Muscle of arm (tissue), 12 donors: Measurements from ENCODE around the gene IPO7. TPM values are rescaled to one million over a fixed set of nuclear protein-coding genes. Genes with fewer than 3 reads are reported as not detected.

Experiments used
- DNase-seq: peaks from one replicate; pipeline ENCODE4 v3.0.0-alpha.2; 2013
- polyA plus RNA-seq, 12 donors: library from polyadenylated mRNA; unstranded; fragments of 120-200 nt; gene quantifications; one replicate each; pipeline ENCODE4 v1.2.1, GENCODE V29; 2013; ENCODE audit not compliant: insufficient read length in 12 of 12

The IPO7 gene
- polyA plus RNA-seq, 12 donors, result 64.5 to 120 (median 105) TPM; not detected in 1

DNA sequence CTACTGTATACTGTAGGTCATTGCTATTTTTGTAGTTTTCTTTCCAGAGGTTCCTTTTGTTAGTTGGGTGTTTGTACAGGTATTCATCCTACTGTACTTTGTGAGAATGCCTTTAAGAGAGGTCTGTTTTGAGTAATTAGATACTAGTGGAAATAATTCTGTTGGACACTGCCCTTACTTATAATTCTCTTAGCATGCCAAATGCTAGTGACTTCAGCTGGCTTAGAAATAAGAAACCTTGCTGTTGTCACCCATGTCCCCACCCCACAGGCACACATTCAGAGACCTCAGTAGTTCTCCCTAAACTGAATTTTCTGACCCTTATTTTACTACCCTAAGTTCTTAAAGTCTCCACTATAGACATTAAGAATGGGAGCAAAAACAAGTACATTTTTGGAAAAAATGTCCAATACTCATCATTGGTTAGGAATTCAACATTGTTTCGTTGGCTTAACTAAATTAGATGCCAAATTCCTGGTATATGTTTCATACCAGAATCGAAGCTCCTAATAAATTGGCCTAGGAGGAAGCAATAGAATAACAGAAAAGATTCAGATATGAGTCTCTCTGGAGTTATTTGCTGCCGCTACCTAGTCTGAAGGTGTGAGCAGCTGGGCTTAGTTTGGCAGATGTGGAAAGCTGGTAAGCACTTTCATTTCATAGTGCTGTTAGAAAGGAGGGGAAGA lies 104.8 kb downstream of the IPO7 start:
- no peak for DNase-seq

DNA sequence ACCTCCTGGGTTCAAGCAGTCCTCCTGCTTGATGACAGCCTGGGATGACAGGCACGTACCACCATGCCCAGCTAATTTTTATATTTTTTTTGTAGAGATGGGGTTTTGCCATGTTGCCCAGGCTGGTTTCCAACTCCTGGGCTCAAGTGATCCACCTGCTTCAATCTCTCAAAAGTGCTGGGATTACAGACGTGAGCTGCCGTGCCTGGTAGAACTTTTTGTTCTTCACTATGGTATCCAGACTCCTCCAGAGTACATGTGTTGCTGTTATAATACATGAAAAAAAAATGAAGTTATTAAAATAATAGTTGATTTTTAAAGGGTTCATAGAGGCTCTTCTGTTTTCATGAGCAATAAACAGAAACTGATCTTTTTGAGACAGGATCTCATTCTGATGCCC lies 105.9 kb downstream of the IPO7 start:
- no peak for DNase-seq

DNA sequence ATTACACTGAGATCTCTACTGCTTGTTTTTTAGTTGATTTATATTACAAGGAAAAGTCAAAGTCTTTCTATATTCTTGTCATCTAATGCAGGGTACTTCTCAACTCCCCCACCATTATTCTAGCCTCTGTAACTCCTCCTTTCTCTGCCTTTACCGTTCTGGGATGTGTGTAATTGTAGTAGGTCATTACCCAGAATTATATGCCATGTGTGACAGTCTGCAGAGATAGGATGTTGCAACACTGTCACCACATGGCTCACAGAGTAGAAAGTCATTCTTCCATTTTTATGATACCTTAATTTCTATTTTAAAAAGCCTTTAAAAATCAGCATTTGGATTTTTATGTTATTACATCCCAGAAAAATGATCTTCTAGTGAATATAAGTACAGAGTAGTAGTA lies 109.0 kb downstream of the IPO7 start:
- DNase-seq, result no peak

- no peak for DNase-seq
Observed at GRCh38 chr11:9494316-9494715, 109.9 kb downstream of the IPO7 start.

DNA sequence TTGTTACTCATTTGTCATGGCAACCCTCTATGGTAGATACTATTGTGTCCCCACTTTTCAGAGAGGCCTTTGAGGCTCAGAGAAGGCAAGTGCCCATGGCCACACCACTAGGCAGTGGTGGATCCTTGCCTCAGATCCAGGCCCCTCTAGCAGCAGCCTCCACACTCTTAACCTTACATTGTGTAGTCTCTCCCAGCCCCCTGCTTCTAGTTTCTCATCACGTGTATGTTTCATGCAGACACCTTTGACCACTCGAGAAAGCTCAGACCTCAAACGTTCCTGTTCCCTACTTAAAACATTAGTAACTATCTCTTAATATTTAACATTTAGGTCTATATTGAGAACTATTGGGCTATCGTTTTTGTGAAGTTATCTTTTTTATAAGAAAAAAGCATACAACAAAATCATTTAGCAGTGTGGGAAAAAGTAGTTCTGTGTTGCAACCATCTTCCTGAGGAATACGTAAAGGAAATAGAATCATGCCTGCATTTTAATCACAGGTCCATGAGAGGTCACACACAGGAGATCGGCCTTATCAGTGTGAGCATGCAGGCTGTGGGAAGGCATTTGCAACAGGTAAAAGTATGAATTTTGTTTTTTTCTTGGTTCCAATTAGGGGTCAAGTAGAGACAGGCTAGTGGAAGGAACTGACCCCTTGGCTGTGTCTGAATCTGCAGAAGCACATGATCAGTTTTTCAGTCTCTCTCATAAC lies 111.5 kb downstream of the IPO7 start:
- DNase-seq, result no peak

Other genes with a start within 250 kb of the IPO7 start
- gene DENND5A, start 119.3 kb upstream of the IPO7 start, polyA plus RNA-seq, result 10 to 100 TPM in 11 of 12 donors, not detected in 1; 57.5 to 96.2 (median 80.9) TPM
- 10 to 100 TPM in 11 of 12 donors, not detected in 1; 13.3 to 58.9 (median 18.6) TPM for gene TMEM41B, start 70.1 kb upstream of the IPO7 start, polyA plus RNA-seq
- 10 to 100 TPM in 10 of 12 donors, 1 to 10 TPM in 1, not detected in 1; 8.2 to 20.9 (median 17.7) TPM for gene ZNF143, start 76.4 kb downstream of the IPO7 start, polyA plus RNA-seq
- gene WEE1, start 189.0 kb downstream of the IPO7 start, polyA plus RNA-seq, result 10 to 100 TPM in 11 of 12 donors, not detected in 1; 27.3 to 64.9 (median 43.4) TPM